ENCODE measurements around the gene LGI2.

Gene LGI2

GRCh38 chr4:25028851-25029250, 1.9 kb downstream of the LGI2 start:
- Histone ChIP-seq H2AK5ac (ENCODE audit: low read depth, low read length) (no peak overlapping the region), H3K9ac (ENCODE audit: low read depth, low read length, poor library complexity) (no peak overlapping the region), H2BK120ac (ENCODE audit: low read depth, low read length) (no peak overlapping the region), H3K27me3 (ENCODE audit: control insufficient read depth in 3 of 3, insufficient read depth in 3 of 3, low read depth in 1 of 3, low read length in 3 of 3) (peaks cover 4 to 45% (median 16%) of the 10 kb centered on the region in 3 experiments), H3K14ac (ENCODE audit: low read length) (no peak overlapping the region), H3K4me3 (ENCODE audit: low read length in 2 of 2) (no peak overlapping the region), H2BK5ac (ENCODE audit: low read length) (no peak overlapping the region), H2BK12ac (ENCODE audit: low read length) (no peak overlapping the region), H3K23ac (ENCODE audit: low read depth, low read length, poor library complexity) (no peak overlapping the region), H3K36me3 (replicated peaks in 1 of 2; ENCODE audit: control insufficient read depth in 2 of 2, insufficient read depth in 2 of 2, low read length in 2 of 2) (no peaks in the 10 kb centered on the region), H2AFZ (ENCODE audit: low read length) (no peak overlapping the region), H3K4ac (ENCODE audit: low read length) (no peak overlapping the region), H3K18ac (ENCODE audit: low read length) (no peak overlapping the region), H3K4me1 (ENCODE audit: control insufficient read depth in 2 of 2, insufficient read depth in 1 of 2, low read depth in 1 of 2, low read length in 2 of 2) (peaks cover 9 to 16% of the 10 kb centered on the region in 2 donors), H3K27ac (replicated peaks; ENCODE audit: low read length) (no peak overlapping the region), H4K8ac (ENCODE audit: low read depth, low read length) (no peak overlapping the region), H3K9me3 (replicated peaks in 1 of 2; ENCODE audit: control insufficient read depth in 2 of 2, insufficient read depth in 1 of 2, low read depth in 1 of 2, low read length in 2 of 2) (no peaks in the 10 kb centered on the region), H3K4me2 (ENCODE audit: insufficient read depth, low read length, poor library complexity, severe bottlenecking) (no peak overlapping the region), H4K91ac (ENCODE audit: low read depth, low read length, poor library complexity) (no peak overlapping the region), H3K79me1 (ENCODE audit: low read depth, low read length) (no peaks in the 10 kb centered on the region), H2BK15ac (ENCODE audit: low read length) (no peak overlapping the region)
- no peak for DNase-seq (ENCODE audit: low spot score)
- no CpG with 5 or more reads among the region's 3 CpGs for WGBS, 2 donors (ENCODE audit: extremely low coverage in 2 of 2, insufficient read length in 2 of 2, insufficient replicate concordance in 1 of 2)

GRCh38 chr4:25022766-25023165, 8.0 kb downstream of the LGI2 start:
- WGBS, 2 donors (ENCODE audit: extremely low coverage in 2 of 2, insufficient read length in 2 of 2, insufficient replicate concordance in 1 of 2): no CpG with 5 or more reads among the region's 1 CpG
- no peak overlapping the region for H3K23ac ChIP-seq (ENCODE audit: low read depth, low read length, poor library complexity)
- H3K4me2 ChIP-seq (ENCODE audit: insufficient read depth, low read length, poor library complexity, severe bottlenecking): no peak overlapping the region
- no peaks in the 10 kb centered on the region for H3K79me1 ChIP-seq (ENCODE audit: low read depth, low read length)
- DNase-seq (ENCODE audit: low spot score): no peak
- H3K27ac ChIP-seq (replicated peaks; ENCODE audit: low read length): no peak overlapping the region
- H4K91ac ChIP-seq (ENCODE audit: low read depth, low read length, poor library complexity): no peak overlapping the region
- no peak overlapping the region for H4K8ac ChIP-seq (ENCODE audit: low read depth, low read length)
- no peak overlapping the region for H2BK5ac ChIP-seq (ENCODE audit: low read length)
- no peak overlapping the region for H3K9ac ChIP-seq (ENCODE audit: low read depth, low read length, poor library complexity)
- no peak overlapping the region for H2BK12ac ChIP-seq (ENCODE audit: low read length)
- peaks cover 0 to 2% of the 10 kb centered on the region in 2 donors for H3K9me3 ChIP-seq (replicated peaks in 1 of 2; ENCODE audit: control insufficient read depth in 2 of 2, insufficient read depth in 1 of 2, low read depth in 1 of 2, low read length in 2 of 2)
- no peak overlapping the region for H3K4me3 ChIP-seq (ENCODE audit: low read length in 2 of 2)
- no peaks in the 10 kb centered on the region for H3K27me3 ChIP-seq (ENCODE audit: control insufficient read depth in 3 of 3, insufficient read depth in 3 of 3, low read depth in 1 of 3, low read length in 3 of 3)
- H2AFZ ChIP-seq (ENCODE audit: low read length): no peak overlapping the region
- H2BK15ac ChIP-seq (ENCODE audit: low read length): no peak overlapping the region
- no peak overlapping the region for H2AK5ac ChIP-seq (ENCODE audit: low read depth, low read length)
- peaks cover 0 to 4% of the 10 kb centered on the region in 2 donors for H3K4me1 ChIP-seq (ENCODE audit: control insufficient read depth in 2 of 2, insufficient read depth in 1 of 2, low read depth in 1 of 2, low read length in 2 of 2)
- H3K36me3 ChIP-seq (replicated peaks in 1 of 2; ENCODE audit: control insufficient read depth in 2 of 2, insufficient read depth in 2 of 2, low read length in 2 of 2): no peaks in the 10 kb centered on the region
- H3K14ac ChIP-seq (ENCODE audit: low read length): no peak overlapping the region
- no peak overlapping the region for H2BK120ac ChIP-seq (ENCODE audit: low read depth, low read length)
- H3K18ac ChIP-seq (ENCODE audit: low read length): no peak overlapping the region
- no peak overlapping the region for H3K4ac ChIP-seq (ENCODE audit: low read length)

GRCh38 chr4:25021216-25021615, 9.5 kb downstream of the LGI2 start:
- H2BK120ac ChIP-seq (ENCODE audit: low read depth, low read length): no peak overlapping the region

GRCh38 chr4:25020236-25020635, 10.5 kb downstream of the LGI2 start:
- no peak overlapping the region for H2AFZ ChIP-seq (ENCODE audit: low read length)
- no peak overlapping the region for H3K14ac ChIP-seq (ENCODE audit: low read length)
- H3K9ac ChIP-seq (ENCODE audit: low read depth, low read length, poor library complexity): no peak overlapping the region
- no peak overlapping the region for H3K23ac ChIP-seq (ENCODE audit: low read depth, low read length, poor library complexity)
- no peaks in the 10 kb centered on the region for H3K27me3 ChIP-seq (ENCODE audit: control insufficient read depth in 3 of 3, insufficient read depth in 3 of 3, low read depth in 1 of 3, low read length in 3 of 3)
- H3K18ac ChIP-seq (ENCODE audit: low read length): no peak overlapping the region
- H2BK15ac ChIP-seq (ENCODE audit: low read length): no peak overlapping the region
- no peak overlapping the region for H2BK12ac ChIP-seq (ENCODE audit: low read length)
- no peak overlapping the region for H2AK5ac ChIP-seq (ENCODE audit: low read depth, low read length)
- no peak overlapping the region for H3K4me2 ChIP-seq (ENCODE audit: insufficient read depth, low read length, poor library complexity, severe bottlenecking)
- no peak overlapping the region for H2BK120ac ChIP-seq (ENCODE audit: low read depth, low read length)
- WGBS, 2 donors (ENCODE audit: extremely low coverage in 2 of 2, insufficient read length in 2 of 2, insufficient replicate concordance in 1 of 2): no CpG with 5 or more reads among the region's 5 CpGs
- H3K9me3 ChIP-seq (replicated peaks in 1 of 2; ENCODE audit: control insufficient read depth in 2 of 2, insufficient read depth in 1 of 2, low read depth in 1 of 2, low read length in 2 of 2): peaks cover 0 to 2% of the 10 kb centered on the region in 2 donors
- H3K4ac ChIP-seq (ENCODE audit: low read length): no peak overlapping the region
- no peak overlapping the region for H2BK5ac ChIP-seq (ENCODE audit: low read length)
- no peak overlapping the region for H3K27ac ChIP-seq (replicated peaks; ENCODE audit: low read length)
- H4K8ac ChIP-seq (ENCODE audit: low read depth, low read length): no peak overlapping the region
- H4K91ac ChIP-seq (ENCODE audit: low read depth, low read length, poor library complexity): no peak overlapping the region
- no peak for DNase-seq (ENCODE audit: low spot score)
- no peaks in the 10 kb centered on the region for H3K79me1 ChIP-seq (ENCODE audit: low read depth, low read length)
- H3K4me1 ChIP-seq (ENCODE audit: control insufficient read depth in 2 of 2, insufficient read depth in 1 of 2, low read depth in 1 of 2, low read length in 2 of 2): peaks cover 0 to under 1% of the 10 kb centered on the region in 2 donors
- H3K36me3 ChIP-seq (replicated peaks in 1 of 2; ENCODE audit: control insufficient read depth in 2 of 2, insufficient read depth in 2 of 2, low read length in 2 of 2): no peaks in the 10 kb centered on the region
- H3K4me3 ChIP-seq (ENCODE audit: low read length in 2 of 2): no peak overlapping the region

More at GRCh38 chr4:25021216-25021615, 9.5 kb downstream of the LGI2 start:
- Histone ChIP-seq H3K4me2 (ENCODE audit: insufficient read depth, low read length, poor library complexity, severe bottlenecking) (no peak overlapping the region), H2AK5ac (ENCODE audit: low read depth, low read length) (no peak overlapping the region), H3K4me1 (ENCODE audit: control insufficient read depth in 2 of 2, insufficient read depth in 1 of 2, low read depth in 1 of 2, low read length in 2 of 2) (no peaks in the 10 kb centered on the region), H3K9me3 (replicated peaks in 1 of 2; ENCODE audit: control insufficient read depth in 2 of 2, insufficient read depth in 1 of 2, low read depth in 1 of 2, low read length in 2 of 2) (peaks cover 0 to 2% of the 10 kb centered on the region in 2 donors), H2BK5ac (ENCODE audit: low read length) (no peak overlapping the region), H3K9ac (ENCODE audit: low read depth, low read length, poor library complexity) (no peak overlapping the region), H3K18ac (ENCODE audit: low read length) (no peak overlapping the region), H3K36me3 (replicated peaks in 1 of 2; ENCODE audit: control insufficient read depth in 2 of 2, insufficient read depth in 2 of 2, low read length in 2 of 2) (no peaks in the 10 kb centered on the region), H2BK12ac (ENCODE audit: low read length) (no peak overlapping the region), H3K4me3 (ENCODE audit: low read length in 2 of 2) (no peak overlapping the region), H3K14ac (ENCODE audit: low read length) (no peak overlapping the region), H2AFZ (ENCODE audit: low read length) (no peak overlapping the region), H3K79me1 (ENCODE audit: low read depth, low read length) (no peaks in the 10 kb centered on the region), H2BK15ac (ENCODE audit: low read length) (no peak overlapping the region), H3K23ac (ENCODE audit: low read depth, low read length, poor library complexity) (no peak overlapping the region), H4K91ac (ENCODE audit: low read depth, low read length, poor library complexity) (no peak overlapping the region), H3K4ac (ENCODE audit: low read length) (no peak overlapping the region), H4K8ac (ENCODE audit: low read depth, low read length) (no peak overlapping the region), H3K27me3 (ENCODE audit: control insufficient read depth in 3 of 3, insufficient read depth in 3 of 3, low read depth in 1 of 3, low read length in 3 of 3) (no peaks in the 10 kb centered on the region), H3K27ac (replicated peaks; ENCODE audit: low read length) (no peak overlapping the region)
- DNase-seq (ENCODE audit: low spot score): no peak
- no CpG with 5 or more reads among the region's 2 CpGs for WGBS, 2 donors (ENCODE audit: extremely low coverage in 2 of 2, insufficient read length in 2 of 2, insufficient replicate concordance in 1 of 2)
